Sigmoid colon (tissue), 4 donors: ENCODE measurements around the gene ANKEF1.

Experiments
- CTCF ChIP-seq, 4 experiments: fragments of 450-650 bp in 3 of 4; fragments of 200-600 bp in 1 of 4; IDR thresholded peaks; one replicate each; pipeline ENCODE4 v1.5.1; 2016 to 2019; ENCODE audit warnings: antibody characterized with exemption in 4 of 4, mild to moderate bottlenecking in 3 of 4, moderate library complexity in 2 of 4
- EP300 ChIP-seq, 4 donors: sonication (generic); formaldehyde crosslinking; IDR thresholded peaks; one replicate each; pipeline ENCODE4 v1.6.1; 2017; ENCODE audit warnings: antibody characterized with exemption in 4 of 4
- POLR2A ChIP-seq, 2 donors: fragments of 450-650 bp; IDR thresholded peaks; one replicate each; pipeline ENCODE4 v1.6.1; 2016; ENCODE audit warnings: antibody characterized with exemption in 2 of 2, mild to moderate bottlenecking in 2 of 2, moderate library complexity in 2 of 2
- POLR2AphosphoS5 ChIP-seq, 4 donors: sonication (generic); formaldehyde crosslinking; IDR thresholded peaks; one replicate each; pipeline ENCODE4 v1.6.1; 2017; ENCODE audit warnings: antibody characterized with exemption in 4 of 4

- TF ChIP-seq CTCF (IDR thresholded peaks at IDR 0.05), result no peak
- no peak for TF ChIP-seq POLR2A (IDR thresholded peaks at IDR 0.05)
- no peak for TF ChIP-seq POLR2AphosphoS5 (IDR thresholded peaks at IDR 0.05)
- no peak for TF ChIP-seq EP300 (IDR thresholded peaks at IDR 0.05)
Observed at GRCh38 chr20:10059006-10059405, 24.2 kb downstream of the ANKEF1 start.
